Skeletal muscle tissue (tissue), 4 donors: ENCODE measurements around the gene NEK9. TPM values are rescaled to one million over a fixed set of nuclear protein-coding genes. Genes with fewer than 3 reads are reported as not detected.
A peak's percentile ranks its signal among the peaks of the same experiment; 100 is the strongest.

Source experiments
- H3K27ac ChIP-seq: one replicate; pipeline ENCODE4 v1.7.0; 2013; ENCODE audit warnings: mild to moderate bottlenecking, low read depth, low read length, inconsistent platforms
- H3K27me3 ChIP-seq, 3 donors: one replicate each; pipeline ENCODE4 v1.7.0; 2013; ENCODE audit warnings: low read length in 3 of 3; ENCODE audit not compliant: control insufficient read depth in 3 of 3, insufficient read depth in 3 of 3
- H3K36me3 ChIP-seq, 3 donors: one replicate each; pipeline ENCODE4 v1.7.0; 2013; ENCODE audit warnings: low read length in 3 of 3; ENCODE audit not compliant: control insufficient read depth in 3 of 3, insufficient read depth in 3 of 3
- H3K4me1 ChIP-seq, 3 donors: one replicate each; pipeline ENCODE4 v1.7.0; 2013; ENCODE audit warnings: low read length in 3 of 3, mild to moderate bottlenecking in 3 of 3; ENCODE audit not compliant: control insufficient read depth in 3 of 3, insufficient read depth in 3 of 3
- H3K4me3 ChIP-seq, 3 donors: one replicate each; pipeline ENCODE4 v1.7.0; 2013; ENCODE audit warnings: low read length in 3 of 3
- H3K9ac ChIP-seq, 3 donors: one replicate each; pipeline ENCODE4 v1.7.0; 2013; ENCODE audit warnings: low read length in 3 of 3, mild to moderate bottlenecking in 3 of 3, moderate library complexity in 2 of 3, low read depth in 1 of 3
- H3K9me3 ChIP-seq, 3 donors: one replicate each; pipeline ENCODE4 v1.7.0; 2013; ENCODE audit warnings: low read length in 3 of 3; ENCODE audit not compliant: control insufficient read depth in 3 of 3
- total RNA-seq: library from RNA; depleted of rRNA; stranded (reverse); fragments of >200 nt; gene quantifications from one replicate; pipeline ENCODE4 v1.2.3, GENCODE V29; 2014
- donor health status: Osteomylitis.

Gene NEK9
- total RNA-seq, 1 donor from 2014 or later = 59.0 TPM

GRCh38 chr14:75049136-75049535 lies 77.7 kb downstream of the NEK9 start:
- Histone ChIP-seq H3K4me1 (peaks cover 7 to 19% (median 15%) of the 10 kb centered on the region in 3 donors), H3K9ac (no peak overlapping the region), H3K4me3 (no peak overlapping the region), H3K27ac (peak overlapping the region; percentile 71), H3K36me3 (no peaks in the 10 kb centered on the region), H3K9me3 (no peaks in the 10 kb centered on the region), H3K27me3 (no peaks in the 10 kb centered on the region)

DNA sequence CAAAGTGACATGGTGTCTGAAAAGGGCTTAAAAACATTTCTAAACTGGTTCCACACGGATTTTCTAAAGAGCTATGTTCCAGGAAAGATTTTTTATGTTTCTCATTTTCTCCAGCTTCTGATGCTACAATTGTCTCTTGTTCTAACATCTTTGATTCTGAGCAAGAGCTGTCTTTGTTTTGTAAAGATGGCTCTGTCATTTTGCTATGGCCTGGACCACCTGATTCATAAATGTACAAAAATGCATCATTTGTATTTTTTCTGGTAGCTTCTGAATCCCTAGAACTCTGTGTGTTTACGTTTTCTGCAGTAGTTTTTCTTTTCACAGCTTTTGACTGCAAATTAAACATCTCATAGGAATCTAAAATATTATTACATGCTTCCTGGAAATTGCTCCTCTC lies 78.7 kb downstream of the NEK9 start:
- Histone ChIP-seq H3K36me3 (peaks cover 0 to 2% (median 0%) of the 10 kb centered on the region in 3 donors), H3K4me1 (peaks cover 7 to 19% (median 15%) of the 10 kb centered on the region in 3 donors), H3K27ac (no peak overlapping the region), H3K9me3 (no peaks in the 10 kb centered on the region), H3K4me3 (no peak overlapping the region), H3K27me3 (no peaks in the 10 kb centered on the region), H3K9ac (no peak overlapping the region)

- Histone ChIP-seq H3K27ac (no peak overlapping the region), H3K4me1 (peaks cover 7 to 19% (median 15%) of the 10 kb centered on the region in 3 donors), H3K9ac (no peak overlapping the region), H3K9me3 (no peaks in the 10 kb centered on the region), H3K4me3 (no peak overlapping the region), H3K36me3 (peaks cover 0 to 2% (median under 1%) of the 10 kb centered on the region in 3 donors), H3K27me3 (no peaks in the 10 kb centered on the region)
Measured at GRCh38 chr14:75047506-75047905, 79.3 kb downstream of the NEK9 start.

GRCh38 chr14:75046899-75047298 lies 79.9 kb downstream of the NEK9 start:
- H3K4me1 ChIP-seq = peaks cover 10 to 19% (median 15%) of the 10 kb centered on the region in 3 donors

GRCh38 chr14:75046275-75046674 lies 80.6 kb downstream of the NEK9 start:
- Histone ChIP-seq H3K4me3 (no peak overlapping the region), H3K27me3 (no peaks in the 10 kb centered on the region), H3K4me1 (peaks cover 10 to 19% (median 15%) of the 10 kb centered on the region in 3 donors), H3K27ac (no peak overlapping the region), H3K9me3 (no peaks in the 10 kb centered on the region), H3K9ac (no peak overlapping the region), H3K36me3 (peaks cover 3 to 10% (median 9%) of the 10 kb centered on the region in 3 donors)

More at GRCh38 chr14:75046899-75047298, 79.9 kb downstream of the NEK9 start:
- H3K9ac ChIP-seq = no peak overlapping the region
- H3K27me3 ChIP-seq = no peaks in the 10 kb centered on the region
- H3K27ac ChIP-seq = no peak overlapping the region
- H3K9me3 ChIP-seq = no peaks in the 10 kb centered on the region
- peaks cover 3 to 6% (median 5%) of the 10 kb centered on the region in 3 donors for H3K36me3 ChIP-seq
- no peak overlapping the region for H3K4me3 ChIP-seq

GRCh38 chr14:75044752-75045151 lies 82.1 kb downstream of the NEK9 start:
- H3K4me1 ChIP-seq = peaks cover 5 to 11% (median 5%) of the 10 kb centered on the region in 3 donors

DNA sequence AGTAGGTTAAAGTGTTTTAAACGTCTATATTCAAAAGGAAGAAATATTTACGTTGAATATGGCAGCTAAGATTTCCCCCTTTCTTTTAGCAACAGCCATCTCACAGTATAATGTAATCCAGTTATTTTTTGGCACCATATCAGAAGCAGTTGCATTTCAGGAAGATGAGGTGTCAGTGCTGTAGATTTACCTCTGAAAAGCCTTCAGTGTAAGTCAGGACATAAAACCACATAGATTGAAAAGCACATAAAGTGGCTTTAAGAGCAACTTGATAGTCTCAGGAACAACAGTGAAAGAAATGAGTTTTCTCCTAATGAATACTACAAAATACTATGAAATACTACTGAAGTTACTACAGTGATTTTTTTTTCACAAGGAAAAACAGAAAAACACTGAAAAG lies 82.5 kb downstream of the NEK9 start:
- H3K27ac ChIP-seq = no peak overlapping the region
- H3K9me3 ChIP-seq = no peaks in the 10 kb centered on the region
- H3K4me3 ChIP-seq = no peak overlapping the region
- peaks cover 2 to 8% (median 5%) of the 10 kb centered on the region in 3 donors for H3K4me1 ChIP-seq
- peaks cover 3 to 10% (median 9%) of the 10 kb centered on the region in 3 donors for H3K36me3 ChIP-seq
- no peaks in the 10 kb centered on the region for H3K27me3 ChIP-seq
- no peak overlapping the region for H3K9ac ChIP-seq

More at GRCh38 chr14:75044752-75045151, 82.1 kb downstream of the NEK9 start:
- Histone ChIP-seq H3K4me3 (no peak overlapping the region), H3K9ac (no peak overlapping the region), H3K9me3 (no peaks in the 10 kb centered on the region), H3K36me3 (peaks cover 3 to 10% (median 9%) of the 10 kb centered on the region in 3 donors), H3K27me3 (no peaks in the 10 kb centered on the region), H3K27ac (no peak overlapping the region)

DNA sequence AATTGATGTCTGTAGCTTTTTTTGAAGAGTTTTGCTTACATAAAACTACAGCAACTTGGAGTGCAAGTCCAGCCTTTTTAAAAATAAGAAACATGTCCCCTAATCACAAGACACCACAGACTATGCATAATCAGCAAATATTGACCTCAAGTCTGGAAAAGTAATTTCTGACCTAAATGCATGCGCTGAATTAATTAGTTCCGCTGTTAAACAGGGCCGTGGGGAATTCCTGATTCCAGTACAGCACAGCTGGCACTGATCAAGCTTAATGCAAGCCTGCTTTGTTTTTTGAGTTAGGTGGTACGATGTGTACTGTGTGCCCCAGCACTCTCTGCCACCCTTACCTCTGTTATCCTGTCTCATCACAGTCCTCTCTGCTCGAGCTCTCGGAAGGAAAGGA lies 84.8 kb downstream of the NEK9 start:
- H3K9ac ChIP-seq = no peak overlapping the region

DNA sequence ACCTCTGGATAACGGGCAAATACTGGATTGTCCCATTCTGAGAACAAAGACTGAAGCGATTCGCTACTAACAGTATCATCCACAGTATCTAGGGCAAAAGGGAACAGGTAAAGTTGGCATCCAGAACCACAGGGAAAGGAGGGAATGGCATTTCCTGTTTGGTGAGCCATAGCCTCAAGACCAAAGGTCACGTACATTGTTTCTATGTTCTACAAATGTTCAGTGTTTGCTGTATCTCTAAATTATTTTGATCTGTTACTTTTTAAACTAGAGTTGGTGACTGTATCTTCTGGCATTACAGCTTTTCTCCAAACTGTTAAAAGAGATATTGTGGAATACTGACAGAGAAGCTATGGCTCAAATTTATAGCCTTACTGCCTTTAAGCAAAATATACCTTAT lies 85.2 kb downstream of the NEK9 start:
- Histone ChIP-seq H3K9ac (no peak overlapping the region), H3K9me3 (no peaks in the 10 kb centered on the region), H3K36me3 (peaks cover 10 to 25% (median 17%) of the 10 kb centered on the region in 3 donors), H3K4me3 (no peak overlapping the region), H3K27me3 (no peaks in the 10 kb centered on the region), H3K27ac (no peak overlapping the region), H3K4me1 (peaks cover 0 to 8% (median 5%) of the 10 kb centered on the region in 3 donors)

More for the DNA sequence above, 84.8 kb downstream of the NEK9 start:
- H3K4me1 ChIP-seq = peaks cover 0 to 8% (median 5%) of the 10 kb centered on the region in 3 donors
- peaks cover 10 to 23% (median 12%) of the 10 kb centered on the region in 3 donors for H3K36me3 ChIP-seq
- H3K27me3 ChIP-seq = no peaks in the 10 kb centered on the region
- no peaks in the 10 kb centered on the region for H3K9me3 ChIP-seq
- H3K4me3 ChIP-seq = no peak overlapping the region
- no peak overlapping the region for H3K27ac ChIP-seq

- H3K36me3 ChIP-seq = peaks cover 11 to 27% (median 20%) of the 10 kb centered on the region in 3 donors
Measured at GRCh38 chr14:75040959-75041358, 85.9 kb downstream of the NEK9 start.

More at GRCh38 chr14:75040959-75041358, 85.9 kb downstream of the NEK9 start:
- no peaks in the 10 kb centered on the region for H3K9me3 ChIP-seq
- H3K4me1 ChIP-seq = peaks cover 0 to 8% (median 5%) of the 10 kb centered on the region in 3 donors
- H3K4me3 ChIP-seq = no peak overlapping the region
- no peak overlapping the region for H3K27ac ChIP-seq
- no peaks in the 10 kb centered on the region for H3K27me3 ChIP-seq
- H3K9ac ChIP-seq = no peak overlapping the region
